Neural progenitor cell (in vitro differentiated cells): ENCODE data around the gene YBX2.

Source experiments
- EZH2 ChIP-seq: fragments of 200-600 bp; sonication (generic); IDR thresholded peaks from 2 replicates; pipeline ENCODE4 v1.6.1; 2017; ENCODE audit warnings: antibody characterized with exemption, mild to moderate bottlenecking, moderate library complexity
- TF ChIP-seq, protein P1 (sequence below): fragments of 200-600 bp; sonication (generic); IDR thresholded peaks from 2 replicates; pipeline ENCODE4 v1.5.1; 2017; ENCODE audit warnings: antibody characterized with exemption, mild to moderate bottlenecking

DNA sequence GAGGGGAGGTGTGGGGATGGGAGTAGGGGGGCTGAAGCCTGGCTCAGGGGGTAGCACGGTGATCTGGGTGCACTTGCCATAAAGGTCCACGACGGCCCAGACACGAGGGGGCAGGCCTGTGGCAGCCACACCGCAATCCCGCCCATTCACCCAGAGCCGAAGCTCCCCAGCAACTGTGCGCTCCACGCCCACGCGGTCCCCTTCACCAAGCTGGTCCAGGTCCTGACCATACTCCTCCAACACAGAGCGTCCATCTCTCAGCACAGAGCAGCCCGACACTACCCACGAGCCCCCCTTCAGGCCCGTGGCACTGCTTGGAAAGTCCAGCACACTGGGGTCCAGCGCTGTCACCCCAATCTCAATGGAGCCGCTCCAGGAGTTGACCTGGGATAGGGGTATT is 33.1 kb upstream of the YBX2 start:
- TF ChIP-seq, protein P1, sequence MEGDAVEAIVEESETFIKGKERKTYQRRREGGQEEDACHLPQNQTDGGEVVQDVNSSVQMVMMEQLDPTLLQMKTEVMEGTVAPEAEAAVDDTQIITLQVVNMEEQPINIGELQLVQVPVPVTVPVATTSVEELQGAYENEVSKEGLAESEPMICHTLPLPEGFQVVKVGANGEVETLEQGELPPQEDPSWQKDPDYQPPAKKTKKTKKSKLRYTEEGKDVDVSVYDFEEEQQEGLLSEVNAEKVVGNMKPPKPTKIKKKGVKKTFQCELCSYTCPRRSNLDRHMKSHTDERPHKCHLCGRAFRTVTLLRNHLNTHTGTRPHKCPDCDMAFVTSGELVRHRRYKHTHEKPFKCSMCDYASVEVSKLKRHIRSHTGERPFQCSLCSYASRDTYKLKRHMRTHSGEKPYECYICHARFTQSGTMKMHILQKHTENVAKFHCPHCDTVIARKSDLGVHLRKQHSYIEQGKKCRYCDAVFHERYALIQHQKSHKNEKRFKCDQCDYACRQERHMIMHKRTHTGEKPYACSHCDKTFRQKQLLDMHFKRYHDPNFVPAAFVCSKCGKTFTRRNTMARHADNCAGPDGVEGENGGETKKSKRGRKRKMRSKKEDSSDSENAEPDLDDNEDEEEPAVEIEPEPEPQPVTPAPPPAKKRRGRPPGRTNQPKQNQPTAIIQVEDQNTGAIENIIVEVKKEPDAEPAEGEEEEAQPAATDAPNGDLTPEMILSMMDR = no peak
- no peak for TF ChIP-seq EZH2
